Measurements from ENCODE around the gene LMO7. TPM values are rescaled to one million over a fixed set of nuclear protein-coding genes. Genes with fewer than 3 reads are reported as not detected.

The LMO7 gene
- total and polyA plus RNA-seq, 2 of the 8 experiments (the other 6 are each of a cell fraction or from before 2014, with no cell fraction given) = 8.1 to 28.3 TPM

GRCh38 chr13:75841905-75842304, 205.8 kb downstream of the LMO7 start (continued):
- TF ChIP-seq CHD7 (IDR thresholded peaks at IDR 0.05; ENCODE audit: insufficient replicate concordance, low read length) (no peak), SP2 (IDR thresholded peaks at IDR 0.05; ENCODE audit: low read length) (no peak), KDM1A (IDR thresholded peaks at IDR 0.05; ENCODE audit: borderline replicate concordance, low read length) (no peak), CBX5 (IDR thresholded peaks at IDR 0.05; ENCODE audit: low read depth, low read length) (no peak), TEAD4 (IDR thresholded peaks at IDR 0.05; ENCODE audit: low read depth, low read length) (no peak)
